ENCODE data around the gene WIPF2.

- TF ChIP-seq SP1 (IDR thresholded peaks at IDR 0.05; ENCODE audit: low read depth, low read length) (no peak), CTCF (IDR thresholded peaks at IDR 0.05; ENCODE audit: control extremely low read depth in 1 of 3, insufficient read depth in 1 of 3, low read depth in 1 of 3, low read length in 3 of 3) (no peak), ATF2 (IDR thresholded peaks at IDR 0.05; ENCODE audit: low read length) (no peak), YY1 (IDR thresholded peaks at IDR 0.05; ENCODE audit: low read depth, low read length) (no peak)
Observed at GRCh38 chr17:40218006-40218739, 931 bp upstream of the WIPF2 start.
